ENCODE data around the gene DDX39B. TPM values are rescaled to one million over a fixed set of nuclear protein-coding genes. Genes with fewer than 3 reads are reported as not detected.
"Not testable (repeated sequence)": the region's sequence is repeated elsewhere in the genome, so short reads cannot be mapped to it uniquely, and the experiment has no call there.

The DDX39B gene
- total RNA-seq, 1 donor = 240 TPM

GRCh38 chr6:31497531-31498476, 44.0 kb downstream of the DDX39B start, which contains the start of gene MICB:
Gene MICB, plus strand, starts transcription at chr6:31498145. Its CDS starts 49 bp downstream, at chr6:31498194.
- peak; percentile 95 for DNase-seq (ENCODE audit: insufficient read length, low spot score, missing footprints)
- no peaks in the 10 kb centered on the region for H3K27me3 ChIP-seq (ENCODE audit: insufficient read depth, low read length)
- H4K20me1 ChIP-seq (ENCODE audit: insufficient read depth, low read length) = peaks cover 8% of the 10 kb centered on the region

GRCh38 chr6:31496826-31497225, 45.0 kb downstream of the DDX39B start:
- H4K20me1 ChIP-seq (ENCODE audit: insufficient read depth, low read length); H3K36me3 ChIP-seq (ENCODE audit: insufficient read depth, low read length); H3K27me3 ChIP-seq (ENCODE audit: insufficient read depth, low read length); H3K9me3 ChIP-seq (ENCODE audit: low read depth, low read length); H2AFZ ChIP-seq (ENCODE audit: low read length); DNase-seq (ENCODE audit: insufficient read length, low spot score, missing footprints): not testable (repeated sequence)
- Histone ChIP-seq H3K4me3 (ENCODE audit: insufficient read depth, low read length) (peak overlapping the region; percentile 82), H3K79me2 (ENCODE audit: insufficient read depth, low read length) (peaks cover 45% of the 10 kb centered on the region), H3K4me1 (ENCODE audit: insufficient read depth, low read length) (peaks cover 21% of the 10 kb centered on the region), H3K27ac (ENCODE audit: low read depth, low read length) (peak overlapping the region; percentile 57), H3K4me2 (ENCODE audit: insufficient read depth, low read length) (peak overlapping the region; percentile 89)

More at GRCh38 chr6:31497531-31498476, 44.0 kb downstream of the DDX39B start, which contains the start of gene MICB:
- TF ChIP-seq, protein P1, sequence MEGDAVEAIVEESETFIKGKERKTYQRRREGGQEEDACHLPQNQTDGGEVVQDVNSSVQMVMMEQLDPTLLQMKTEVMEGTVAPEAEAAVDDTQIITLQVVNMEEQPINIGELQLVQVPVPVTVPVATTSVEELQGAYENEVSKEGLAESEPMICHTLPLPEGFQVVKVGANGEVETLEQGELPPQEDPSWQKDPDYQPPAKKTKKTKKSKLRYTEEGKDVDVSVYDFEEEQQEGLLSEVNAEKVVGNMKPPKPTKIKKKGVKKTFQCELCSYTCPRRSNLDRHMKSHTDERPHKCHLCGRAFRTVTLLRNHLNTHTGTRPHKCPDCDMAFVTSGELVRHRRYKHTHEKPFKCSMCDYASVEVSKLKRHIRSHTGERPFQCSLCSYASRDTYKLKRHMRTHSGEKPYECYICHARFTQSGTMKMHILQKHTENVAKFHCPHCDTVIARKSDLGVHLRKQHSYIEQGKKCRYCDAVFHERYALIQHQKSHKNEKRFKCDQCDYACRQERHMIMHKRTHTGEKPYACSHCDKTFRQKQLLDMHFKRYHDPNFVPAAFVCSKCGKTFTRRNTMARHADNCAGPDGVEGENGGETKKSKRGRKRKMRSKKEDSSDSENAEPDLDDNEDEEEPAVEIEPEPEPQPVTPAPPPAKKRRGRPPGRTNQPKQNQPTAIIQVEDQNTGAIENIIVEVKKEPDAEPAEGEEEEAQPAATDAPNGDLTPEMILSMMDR (IDR thresholded peaks at IDR 0.05; ENCODE audit: extremely low read depth, low read depth, low read length) = no peak
- peak within 1 kb of the TSS; percentile 89 for H3K4me2 ChIP-seq (ENCODE audit: insufficient read depth, low read length)
- peak within 1 kb of the TSS; percentile 82 for H3K4me3 ChIP-seq (ENCODE audit: insufficient read depth, low read length)
- H2AFZ ChIP-seq (ENCODE audit: low read length) = peak within 1 kb of the TSS; percentile 92
- peaks cover 54% of the 10 kb centered on the region for H3K79me2 ChIP-seq (ENCODE audit: insufficient read depth, low read length)
- H3K9me3 ChIP-seq (ENCODE audit: low read depth, low read length) = no peaks in the 10 kb centered on the region
- peak within 1 kb of the TSS; percentile 57 for H3K27ac ChIP-seq (ENCODE audit: low read depth, low read length)
- no peaks in the 10 kb centered on the region for H3K36me3 ChIP-seq (ENCODE audit: insufficient read depth, low read length)
- H3K4me1 ChIP-seq (ENCODE audit: insufficient read depth, low read length) = peaks cover 19% of the 10 kb centered on the region

DNA sequence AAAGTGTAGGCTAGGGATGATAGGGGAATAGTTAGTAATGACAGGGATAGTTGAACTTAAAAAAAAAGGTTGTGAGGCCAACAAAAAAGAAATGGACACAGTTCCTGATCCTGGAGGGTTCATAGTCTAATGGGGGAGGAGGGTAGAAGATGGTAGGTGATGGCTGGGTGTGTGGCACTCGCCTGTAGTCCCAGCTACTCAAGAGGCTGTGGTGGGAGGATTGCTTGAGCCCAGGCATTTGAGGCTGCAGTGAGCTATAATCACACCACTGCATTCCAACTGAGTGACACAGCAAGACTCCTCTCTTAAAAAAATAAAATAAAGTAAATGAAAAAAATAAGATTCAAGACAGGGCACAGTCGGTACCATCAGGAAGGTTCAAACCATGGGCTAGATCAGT, 46.2 kb downstream of the DDX39B start:
- no peaks in the 10 kb centered on the region for H3K27me3 ChIP-seq (ENCODE audit: insufficient read depth, low read length)
- no peak overlapping the region for H2AFZ ChIP-seq (ENCODE audit: low read length)
- no peak for DNase-seq (ENCODE audit: insufficient read length, low spot score, missing footprints)
- H4K20me1 ChIP-seq (ENCODE audit: insufficient read depth, low read length) = peaks cover 8% of the 10 kb centered on the region
- peaks cover 21% of the 10 kb centered on the region for H3K4me1 ChIP-seq (ENCODE audit: insufficient read depth, low read length)
- H3K9me3 ChIP-seq (ENCODE audit: low read depth, low read length) = no peaks in the 10 kb centered on the region
- H3K4me2 ChIP-seq (ENCODE audit: insufficient read depth, low read length) = peak overlapping the region; percentile 91
- peaks cover 33% of the 10 kb centered on the region for H3K79me2 ChIP-seq (ENCODE audit: insufficient read depth, low read length)
- H3K4me3 ChIP-seq (ENCODE audit: insufficient read depth, low read length) = peak overlapping the region; percentile 89
- TF ChIP-seq, protein P1 (IDR thresholded peaks at IDR 0.05; ENCODE audit: extremely low read depth, low read depth, low read length) = no peak
- H3K27ac ChIP-seq (ENCODE audit: low read depth, low read length) = peak overlapping the region; percentile 75
- H3K36me3 ChIP-seq (ENCODE audit: insufficient read depth, low read length) = no peaks in the 10 kb centered on the region

DNA sequence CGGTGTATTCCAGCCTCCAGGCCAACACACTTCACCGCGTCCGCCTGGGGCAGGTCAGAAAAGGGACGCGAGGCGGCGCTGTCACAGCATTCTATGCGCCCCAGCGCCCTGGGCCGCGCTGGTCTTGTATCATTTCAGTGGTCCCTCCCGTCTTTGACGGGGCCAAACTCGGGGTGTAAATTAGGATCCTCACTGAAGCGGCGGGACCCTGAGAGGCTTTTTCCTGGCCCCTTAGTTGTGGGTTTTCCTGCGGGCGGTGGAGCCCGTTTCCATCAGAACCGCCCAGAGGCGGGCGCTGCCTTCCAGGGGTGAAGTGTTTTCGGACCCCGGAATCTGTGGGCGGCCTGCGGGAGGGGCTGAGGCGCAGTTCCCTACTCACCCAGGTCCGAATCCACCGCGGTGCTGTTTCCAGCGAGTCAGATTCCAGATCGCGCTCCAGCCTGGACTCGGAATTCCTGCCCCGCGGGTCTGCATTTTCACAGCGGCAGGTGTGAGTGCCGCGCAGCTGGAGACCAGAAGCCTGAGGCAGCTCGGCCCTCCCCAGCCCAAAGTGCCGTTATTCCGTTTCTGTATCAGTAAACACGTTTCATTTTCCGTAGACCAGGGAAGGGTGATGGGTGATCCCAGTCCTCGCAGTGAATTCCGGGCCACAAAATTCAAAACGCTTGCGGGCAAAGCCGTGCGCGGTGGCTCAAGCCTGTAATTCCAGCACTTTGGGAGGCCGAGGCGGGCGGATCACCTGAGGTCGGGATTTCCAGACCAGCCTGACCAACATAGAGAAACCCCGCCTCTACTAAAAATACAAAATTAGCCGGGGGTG, 47.7 kb downstream of the DDX39B start:
- TF ChIP-seq, protein P1 (IDR thresholded peaks at IDR 0.05; ENCODE audit: extremely low read depth, low read depth, low read length) = peak; percentile 87
- peak overlapping the region; percentile 75 for H3K27ac ChIP-seq (ENCODE audit: low read depth, low read length)
- peak; percentile 90 for DNase-seq (ENCODE audit: insufficient read length, low spot score, missing footprints)

GRCh38 chr6:31493550-31493874, 48.3 kb downstream of the DDX39B start:
- Histone ChIP-seq H3K4me2 (ENCODE audit: insufficient read depth, low read length) (peak overlapping the region; percentile 91), H3K4me1 (ENCODE audit: insufficient read depth, low read length) (peaks cover 21% of the 10 kb centered on the region), H3K79me2 (ENCODE audit: insufficient read depth, low read length) (peaks cover 18% of the 10 kb centered on the region), H3K4me3 (ENCODE audit: insufficient read depth, low read length) (peak overlapping the region; percentile 89)
- H3K27me3 ChIP-seq (ENCODE audit: insufficient read depth, low read length); H3K36me3 ChIP-seq (ENCODE audit: insufficient read depth, low read length); DNase-seq (ENCODE audit: insufficient read length, low spot score, missing footprints); H4K20me1 ChIP-seq (ENCODE audit: insufficient read depth, low read length); H3K27ac ChIP-seq (ENCODE audit: low read depth, low read length); H2AFZ ChIP-seq (ENCODE audit: low read length); H3K9me3 ChIP-seq (ENCODE audit: low read depth, low read length): not testable (repeated sequence)

More for the DNA sequence above, 47.7 kb downstream of the DDX39B start:
- Histone ChIP-seq H2AFZ (ENCODE audit: low read length) (peak overlapping the region; percentile 98), H3K4me3 (ENCODE audit: insufficient read depth, low read length) (peak overlapping the region; percentile 89), H3K27me3 (ENCODE audit: insufficient read depth, low read length) (no peaks in the 10 kb centered on the region), H4K20me1 (ENCODE audit: insufficient read depth, low read length) (peaks cover 6% of the 10 kb centered on the region), H3K4me1 (ENCODE audit: insufficient read depth, low read length) (peaks cover 21% of the 10 kb centered on the region), H3K4me2 (ENCODE audit: insufficient read depth, low read length) (peak overlapping the region; percentile 91), H3K9me3 (ENCODE audit: low read depth, low read length) (no peaks in the 10 kb centered on the region), H3K79me2 (ENCODE audit: insufficient read depth, low read length) (peaks cover 23% of the 10 kb centered on the region), H3K36me3 (ENCODE audit: insufficient read depth, low read length) (no peaks in the 10 kb centered on the region)
